NT2/D1 (cell line): Measurements from ENCODE around the gene ZNF641.
"Not testable (repeated sequence)": the region's sequence is repeated elsewhere in the genome, so short reads cannot be mapped to it uniquely, and the experiment has no call there.

Experiments
- DNase-seq: peaks from one replicate; pipeline ENCODE4 v3.0.0-alpha.2; 2011; ENCODE audit warnings: low read depth, low spot score
- H3K27me3 ChIP-seq: 2 replicates; pipeline ENCODE4 v1.6.0; 2011; ENCODE audit warnings: mild to moderate bottlenecking; ENCODE audit not compliant: insufficient read length, insufficient read depth
- H3K36me3 ChIP-seq: 2 replicates; pipeline ENCODE4 v1.6.1; 2011; ENCODE audit warnings: mild to moderate bottlenecking, low read length, mixed read lengths; ENCODE audit not compliant: insufficient read depth, insufficient read length
- H3K4me1 ChIP-seq: 2 replicates; pipeline ENCODE4 v1.5.1; 2011; ENCODE audit not compliant: insufficient read depth, insufficient read length
- H3K4me3 ChIP-seq: 2 replicates; pipeline ENCODE4 v1.5.1; 2011; ENCODE audit warnings: low read depth; ENCODE audit not compliant: insufficient read length
- H3K9ac ChIP-seq: 2 replicates; pipeline ENCODE4 v1.6.0; 2011; ENCODE audit warnings: low read depth; ENCODE audit not compliant: insufficient read length
- H3K9me3 ChIP-seq: 2 replicates; pipeline ENCODE4 v1.5.1; 2011; ENCODE audit warnings: mild to moderate bottlenecking, low read length; ENCODE audit not compliant: insufficient read depth
- SUZ12 ChIP-seq: IDR thresholded peaks from 2 replicates; pipeline ENCODE4 v1.6.1; 2011; ENCODE audit not compliant: insufficient read length, insufficient read depth; ENCODE audit errors: extremely low read depth
- YY1 ChIP-seq: IDR thresholded peaks from 2 replicates; pipeline ENCODE4 v1.6.1; 2011; ENCODE audit not compliant: insufficient read length, insufficient read depth
- ZNF274 ChIP-seq: IDR thresholded peaks from 2 replicates; pipeline ENCODE4 v1.6.1; 2011; ENCODE audit warnings: mild to moderate bottlenecking, low read depth, low read length

The ZNF641 gene

GRCh38 chr12:48349471-48349870 is 1.2 kb downstream of the ZNF641 start:
- TF ChIP-seq SUZ12 (no peak), YY1 (no peak), ZNF274 (no peak)
- Histone ChIP-seq H3K4me1 (no peaks in the 10 kb centered on the region), H3K4me3 (peak overlapping the region; percentile 81), H3K27me3 (peaks cover 11% of the 10 kb centered on the region), H3K9me3 (no peaks in the 10 kb centered on the region), H3K9ac (no peak overlapping the region), H3K36me3 (peaks cover 31% of the 10 kb centered on the region)
- DNase-seq: no peak

GRCh38 chr12:48342980-48343379 is 7.7 kb downstream of the ZNF641 start:
- peaks cover 51% of the 10 kb centered on the region for H3K36me3 ChIP-seq

GRCh38 chr12:48340943-48341342 is 9.8 kb downstream of the ZNF641 start:
- TF ChIP-seq YY1 (no peak), ZNF274 (no peak), SUZ12 (no peak)
- Histone ChIP-seq H3K36me3 (peaks cover 34% of the 10 kb centered on the region), H3K4me1 (no peaks in the 10 kb centered on the region)

More at GRCh38 chr12:48342980-48343379, 7.7 kb downstream of the ZNF641 start:
- TF ChIP-seq ZNF274: no peak
- TF ChIP-seq YY1: no peak
- no peak for TF ChIP-seq SUZ12
- no peak for DNase-seq
- Histone ChIP-seq H3K27me3 (no peaks in the 10 kb centered on the region), H3K9ac (no peak overlapping the region), H3K9me3 (no peaks in the 10 kb centered on the region), H3K4me3 (no peak overlapping the region), H3K4me1 (no peaks in the 10 kb centered on the region)

DNA sequence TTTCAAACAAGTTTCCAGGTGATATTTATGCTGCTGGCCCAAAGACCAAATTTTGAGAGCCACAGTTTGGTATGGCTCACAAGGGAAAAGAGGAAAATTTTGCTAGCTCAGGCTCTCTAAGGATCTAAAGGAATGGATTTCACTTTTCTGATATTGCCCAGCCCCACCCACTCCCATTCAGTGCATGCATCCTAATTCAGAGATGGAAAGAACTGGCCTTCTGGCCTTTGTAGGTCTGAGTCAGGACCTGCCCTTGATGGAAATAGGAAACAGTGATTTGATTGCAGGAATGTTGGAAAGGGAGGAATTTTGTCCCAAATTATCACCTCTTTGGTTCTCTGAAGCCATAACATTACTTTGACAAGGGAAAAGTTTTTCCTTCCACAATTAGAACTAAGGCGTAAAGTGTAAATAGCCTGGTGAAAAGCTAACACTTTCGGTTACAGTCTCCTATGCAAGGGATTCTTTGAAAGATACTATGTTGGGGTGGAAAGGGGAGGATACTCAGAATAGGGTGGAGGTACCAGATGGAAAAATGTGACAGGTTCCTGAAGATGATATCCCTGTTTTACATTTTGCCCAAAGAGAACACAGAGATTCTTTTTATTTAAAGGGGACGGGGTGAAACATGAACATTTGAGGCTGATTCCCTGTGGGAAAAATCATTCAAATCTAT is 11.1 kb downstream of the ZNF641 start:
- Histone ChIP-seq H3K36me3 (peaks cover 23% of the 10 kb centered on the region), H3K27me3 (no peaks in the 10 kb centered on the region), H3K9ac (no peak overlapping the region), H3K9me3 (peaks cover 23% of the 10 kb centered on the region; the same call in 1 of the 2 replicates), H3K4me3 (no peak overlapping the region), H3K4me1 (no peaks in the 10 kb centered on the region)
- TF ChIP-seq ZNF274: no peak
- no peak for TF ChIP-seq YY1
- TF ChIP-seq SUZ12: no peak
- no peak for DNase-seq

More at GRCh38 chr12:48340943-48341342, 9.8 kb downstream of the ZNF641 start:
- no peak overlapping the region for H3K9ac ChIP-seq
- no peak for DNase-seq
- no peak overlapping the region for H3K4me3 ChIP-seq
- H3K9me3 ChIP-seq: peaks cover 12% of the 10 kb centered on the region; the same call in 1 of the 2 replicates
- no peaks in the 10 kb centered on the region for H3K27me3 ChIP-seq

GRCh38 chr12:48336564-48336963 is 14.2 kb downstream of the ZNF641 start:
- TF ChIP-seq YY1 (no peak), SUZ12 (no peak), ZNF274 (no peak)
- H3K4me1 ChIP-seq: no peaks in the 10 kb centered on the region
- no peak overlapping the region for H3K4me3 ChIP-seq
- DNase-seq: peak; percentile 3
- peaks cover 2% of the 10 kb centered on the region for H3K36me3 ChIP-seq
- peaks cover 29% of the 10 kb centered on the region; the same call in 1 of the 2 replicates for H3K9me3 ChIP-seq
- H3K9ac ChIP-seq: no peak overlapping the region
- H3K27me3 ChIP-seq: no peaks in the 10 kb centered on the region

DNA sequence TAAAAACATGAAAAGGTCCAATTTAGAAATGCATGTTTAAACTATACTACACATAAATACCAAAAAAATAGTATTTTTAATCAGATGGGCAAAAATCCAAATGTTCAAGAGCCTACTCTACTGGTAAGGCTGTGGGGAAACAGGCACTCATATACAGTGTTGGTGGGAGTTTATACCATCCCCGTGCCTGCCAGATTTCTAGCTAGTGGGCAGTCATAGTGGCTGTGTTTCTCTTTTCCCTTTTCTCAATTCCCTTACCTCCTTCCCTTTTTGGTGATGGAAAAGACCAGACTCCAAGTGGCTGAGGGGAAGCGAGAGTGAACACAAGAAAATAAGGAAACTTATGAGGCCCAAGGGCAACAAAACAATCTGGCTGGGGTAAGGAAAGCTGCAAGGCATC is 14.7 kb downstream of the ZNF641 start:
- Histone ChIP-seq H3K27me3 (no peaks in the 10 kb centered on the region), H3K4me1 (no peaks in the 10 kb centered on the region), H3K9ac (no peak overlapping the region), H3K4me3 (no peak overlapping the region), H3K36me3 (peaks cover 2% of the 10 kb centered on the region), H3K9me3 (peaks cover 29% of the 10 kb centered on the region; the same call in 1 of the 2 replicates)
- no peak for DNase-seq
- TF ChIP-seq YY1: no peak

GRCh38 chr12:48334808-48335207 is 15.9 kb downstream of the ZNF641 start:
- Histone ChIP-seq H3K9me3 (peaks cover 38% of the 10 kb centered on the region; the same call in 1 of the 2 replicates), H3K36me3 (peaks cover 2% of the 10 kb centered on the region), H3K4me1 (no peaks in the 10 kb centered on the region), H3K27me3 (no peaks in the 10 kb centered on the region), H3K4me3 (no peak overlapping the region), H3K9ac (no peak overlapping the region)
- TF ChIP-seq SUZ12: no peak
- no peak for TF ChIP-seq YY1
- TF ChIP-seq ZNF274: no peak
- DNase-seq: no peak

GRCh38 chr12:48333680-48334079 is 17.0 kb downstream of the ZNF641 start:
- not testable (repeated sequence) for H3K27me3 ChIP-seq, H3K36me3 ChIP-seq, DNase-seq, H3K4me1 ChIP-seq, H3K9ac ChIP-seq, H3K4me3 ChIP-seq
- H3K9me3 ChIP-seq: peaks cover 50% of the 10 kb centered on the region; the same call in 1 of the 2 replicates
